Measurements from ENCODE around the gene PIK3CA.
"Not testable (repeated sequence)": the region's sequence is repeated elsewhere in the genome, so short reads cannot be mapped to it uniquely, and the experiment has no call there.

PIK3CA gene

GRCh38 chr3:179196098-179196497 lies 47.9 kb downstream of the PIK3CA start:
- TF ChIP-seq CTCF (IDR thresholded peaks at IDR 0.05; ENCODE audit: extremely low read depth, missing control alignments) = no peak
- DNase-seq (ENCODE audit: low spot score) = peak; percentile 50

GRCh38 chr3:179196700-179197099 lies 48.5 kb downstream of the PIK3CA start:
- no peak for TF ChIP-seq CTCF (IDR thresholded peaks at IDR 0.05; ENCODE audit: extremely low read depth, missing control alignments)

DNA sequence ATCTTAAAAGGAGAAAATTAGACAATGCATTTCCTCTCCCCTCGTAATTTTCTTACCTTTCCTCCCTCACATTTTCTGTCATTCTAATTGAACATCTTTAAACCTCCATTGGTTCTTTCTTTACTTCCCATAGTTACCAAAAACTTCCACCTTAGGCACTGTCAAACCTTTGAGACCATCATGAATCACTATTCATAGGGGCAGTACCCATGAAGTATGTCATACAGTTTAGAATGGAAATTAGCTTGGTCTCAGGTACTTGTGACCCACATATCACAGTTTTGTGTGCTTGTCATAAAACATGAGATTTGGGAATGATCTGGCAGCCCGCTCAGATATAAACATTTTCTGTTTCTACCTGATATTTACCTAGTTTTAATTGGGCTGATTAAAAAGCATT lies 52.6 kb downstream of the PIK3CA start:
- no peak for TF ChIP-seq CTCF (IDR thresholded peaks at IDR 0.05; ENCODE audit: extremely low read depth, missing control alignments)
- no peak for DNase-seq (ENCODE audit: low spot score)

More at GRCh38 chr3:179196700-179197099, 48.5 kb downstream of the PIK3CA start:
- no peak for DNase-seq (ENCODE audit: low spot score)

DNA sequence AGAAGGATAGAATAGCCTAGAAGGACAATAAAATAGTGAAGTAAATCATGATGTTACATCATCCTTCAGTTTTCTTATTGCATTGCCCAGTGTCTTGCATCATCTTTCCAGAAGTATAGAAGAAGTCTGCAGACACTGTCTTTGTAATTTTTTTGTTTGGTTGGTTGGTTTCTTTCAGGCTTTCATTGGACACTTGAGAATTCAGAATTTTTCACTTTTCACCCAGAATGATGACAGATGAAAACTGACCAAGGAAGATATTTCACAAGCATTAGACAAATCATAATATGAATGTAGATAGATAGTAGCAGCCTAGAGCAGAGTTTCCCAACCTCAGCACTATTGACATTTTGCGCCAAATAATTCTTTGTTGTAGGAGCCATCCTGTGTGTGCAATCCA lies 67.4 kb downstream of the PIK3CA start:
- DNase-seq (ENCODE audit: low spot score) = not testable (repeated sequence)

DNA sequence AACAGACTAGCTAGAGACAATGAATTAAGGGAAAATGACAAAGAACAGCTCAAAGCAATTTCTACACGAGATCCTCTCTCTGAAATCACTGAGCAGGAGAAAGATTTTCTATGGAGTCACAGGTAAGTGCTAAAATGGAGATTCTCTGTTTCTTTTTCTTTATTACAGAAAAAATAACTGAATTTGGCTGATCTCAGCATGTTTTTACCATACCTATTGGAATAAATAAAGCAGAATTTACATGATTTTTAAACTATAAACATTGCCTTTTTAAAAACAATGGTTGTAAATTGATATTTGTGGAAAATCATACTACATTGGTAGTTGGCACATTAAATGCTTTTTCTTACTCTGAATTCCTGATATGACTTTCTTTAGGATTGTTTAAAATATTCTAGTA lies 70.1 kb downstream of the PIK3CA start:
- not testable (repeated sequence) for DNase-seq (ENCODE audit: low spot score)

GRCh38 chr3:179223548-179223947 lies 75.4 kb downstream of the PIK3CA start:
- no peak for TF ChIP-seq CTCF (IDR thresholded peaks at IDR 0.05; ENCODE audit: extremely low read depth, missing control alignments)
- no peak for DNase-seq (ENCODE audit: low spot score)

- no peak for DNase-seq (ENCODE audit: low spot score)
- no peak for TF ChIP-seq CTCF (IDR thresholded peaks at IDR 0.05; ENCODE audit: extremely low read depth, missing control alignments)
Observed at GRCh38 chr3:179224584-179224983, 76.4 kb downstream of the PIK3CA start.

- DNase-seq (ENCODE audit: low spot score) = no peak
- no peak for TF ChIP-seq CTCF (IDR thresholded peaks at IDR 0.05; ENCODE audit: extremely low read depth, missing control alignments)
Observed at GRCh38 chr3:179227349-179227748, 79.2 kb downstream of the PIK3CA start.

DNA sequence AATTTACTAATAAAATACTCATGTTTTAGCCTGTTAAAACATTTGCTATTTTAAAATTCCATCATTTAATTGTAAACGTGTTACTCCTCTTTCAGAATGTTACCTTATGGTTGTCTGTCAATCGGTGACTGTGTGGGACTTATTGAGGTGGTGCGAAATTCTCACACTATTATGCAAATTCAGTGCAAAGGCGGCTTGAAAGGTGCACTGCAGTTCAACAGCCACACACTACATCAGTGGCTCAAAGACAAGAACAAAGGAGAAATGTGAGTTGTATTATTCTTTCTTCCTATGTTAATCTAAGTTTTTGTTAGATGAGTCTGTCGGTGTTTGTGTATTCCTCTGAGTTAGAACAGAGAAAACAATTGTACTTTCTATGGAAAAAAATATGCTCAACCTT lies 81.0 kb downstream of the PIK3CA start:
- TF ChIP-seq CTCF (IDR thresholded peaks at IDR 0.05; ENCODE audit: extremely low read depth, missing control alignments) = no peak
- DNase-seq (ENCODE audit: low spot score) = no peak
